Left forelimb (tissue), 1 donor: ENCODE results near the gene TSC22D2.

ENCODE experiments used
- DNase-seq: peaks from one replicate; pipeline ENCODE4 v3.0.0-alpha.2; 2018; ENCODE audit warnings: low spot score

The TSC22D2 gene

DNA sequence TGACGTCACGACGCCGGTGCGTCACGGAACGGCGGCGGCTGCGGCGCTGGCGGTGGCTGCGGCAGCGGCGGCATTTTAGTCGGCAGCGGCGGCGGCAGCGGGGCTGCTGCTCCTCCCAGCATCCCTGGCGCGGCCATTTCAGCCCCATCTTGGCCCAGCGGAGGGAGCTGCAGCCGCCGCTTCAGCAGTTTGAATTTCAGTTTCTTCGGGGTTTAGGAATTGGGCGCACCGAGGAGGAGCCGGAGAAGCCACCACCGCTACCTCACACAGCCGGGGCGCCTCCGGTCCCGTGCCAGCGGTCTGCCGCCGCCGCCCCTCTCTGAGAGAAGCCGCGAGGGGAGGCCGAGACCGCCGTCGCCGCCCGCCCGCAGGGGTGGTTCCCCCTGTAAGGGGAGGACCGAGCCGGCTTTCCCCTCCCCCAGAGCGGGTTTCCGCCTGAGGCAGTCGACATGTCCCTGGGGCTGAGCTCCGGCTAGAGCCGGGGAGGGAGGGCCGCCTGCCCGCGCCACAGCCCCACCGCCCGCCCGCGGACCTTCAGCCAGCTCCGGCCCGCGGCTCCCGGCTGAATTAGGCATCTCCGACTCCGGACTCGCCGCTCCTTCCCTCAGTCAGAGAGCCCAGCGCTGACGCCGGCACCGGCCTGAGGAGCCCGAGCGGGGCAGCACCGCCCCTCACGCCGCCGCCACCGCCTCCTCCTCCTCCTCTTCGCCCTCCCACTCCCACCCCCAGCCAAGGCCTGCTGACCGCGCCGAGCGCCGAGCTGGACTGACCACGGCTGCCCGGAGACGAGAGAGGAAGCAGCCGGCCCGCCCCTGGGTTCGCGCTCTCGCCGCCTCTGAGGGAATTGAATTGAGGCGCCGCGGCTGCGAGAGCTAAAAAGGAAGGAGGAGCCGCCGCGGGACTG lies at the start of gene TSC22D2:
Gene TSC22D2, plus strand, starts transcription at position 78 of the 904 bp plus-strand sequence. CDS start 1,053 bp downstream, outside the sequence.
- peak; percentile 99 for DNase-seq

DNA sequence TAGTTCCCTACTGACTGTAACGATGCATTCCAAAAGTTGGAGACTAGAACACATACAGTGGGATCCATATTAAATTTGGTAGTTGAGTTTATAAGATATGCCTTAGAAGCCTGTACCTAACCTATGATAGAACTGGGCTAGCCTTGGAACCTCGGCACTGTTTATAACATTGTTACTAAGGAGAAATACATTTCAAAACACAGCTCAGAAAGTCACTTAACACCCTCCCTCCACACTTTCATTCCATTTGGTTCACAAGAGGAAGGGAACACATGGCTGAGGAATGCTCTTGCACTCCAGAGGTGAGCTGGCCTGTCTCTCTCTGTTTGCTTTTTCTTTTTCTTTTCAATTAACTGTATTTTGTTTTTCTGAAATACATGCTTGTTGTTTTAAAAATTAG lies 48.7 kb upstream of the TSC22D2 start:
- DNase-seq: no peak

DNA sequence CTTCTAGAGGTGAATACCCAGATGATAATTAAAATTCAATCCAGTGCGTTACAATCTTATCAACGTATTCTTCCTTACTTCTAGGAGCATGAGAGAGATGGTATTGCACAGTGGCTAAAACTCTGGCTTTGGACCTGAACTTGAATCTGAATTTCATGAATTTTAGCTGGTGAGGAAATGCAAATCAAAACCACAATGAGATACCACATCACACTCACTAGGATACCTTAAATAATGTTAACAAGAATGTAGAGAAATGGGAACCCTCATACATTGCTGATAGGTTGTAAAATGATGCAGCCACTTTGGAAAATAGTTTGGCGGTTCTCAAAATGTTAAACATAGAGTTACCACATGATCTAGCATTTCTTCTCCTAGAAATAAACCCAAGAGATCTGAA lies 47.1 kb upstream of the TSC22D2 start:
- no peak for DNase-seq

DNA sequence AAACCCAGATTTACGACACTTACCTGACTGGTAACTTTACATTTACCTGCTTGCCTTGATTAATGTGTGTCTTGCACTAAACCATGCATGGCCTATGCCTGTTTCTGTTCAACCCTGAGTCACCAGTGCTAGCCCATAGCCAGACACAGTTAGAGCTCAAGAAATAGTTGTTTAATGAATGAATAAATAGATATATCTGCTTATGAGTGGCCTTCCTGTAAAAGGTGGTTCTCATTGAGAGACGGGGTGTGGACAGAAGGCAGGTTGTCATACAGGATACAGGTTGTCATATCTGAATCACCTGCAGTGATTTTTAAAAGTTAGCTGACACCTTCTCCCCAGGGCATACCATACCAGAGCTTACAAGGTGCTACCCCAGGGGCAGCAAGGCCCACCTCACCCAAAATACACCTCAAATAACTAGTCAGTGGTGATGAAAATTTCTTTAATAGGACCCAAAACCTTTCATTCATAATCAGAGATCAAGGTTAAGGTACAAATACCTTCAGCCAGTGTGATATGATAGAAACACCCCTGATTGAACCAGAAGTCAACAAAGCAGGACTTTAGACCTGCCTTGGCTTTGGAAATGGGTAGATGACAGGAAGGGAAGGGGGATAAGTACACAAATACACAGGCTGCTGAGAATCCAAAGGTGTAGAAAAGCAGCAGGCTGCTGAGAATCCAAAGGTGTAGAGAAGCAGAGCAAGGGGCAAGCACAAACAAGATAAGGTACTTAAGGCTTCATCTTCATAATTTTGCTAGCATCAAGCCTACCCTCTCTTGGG lies 45.4 kb upstream of the TSC22D2 start:
- no peak for DNase-seq

DNA sequence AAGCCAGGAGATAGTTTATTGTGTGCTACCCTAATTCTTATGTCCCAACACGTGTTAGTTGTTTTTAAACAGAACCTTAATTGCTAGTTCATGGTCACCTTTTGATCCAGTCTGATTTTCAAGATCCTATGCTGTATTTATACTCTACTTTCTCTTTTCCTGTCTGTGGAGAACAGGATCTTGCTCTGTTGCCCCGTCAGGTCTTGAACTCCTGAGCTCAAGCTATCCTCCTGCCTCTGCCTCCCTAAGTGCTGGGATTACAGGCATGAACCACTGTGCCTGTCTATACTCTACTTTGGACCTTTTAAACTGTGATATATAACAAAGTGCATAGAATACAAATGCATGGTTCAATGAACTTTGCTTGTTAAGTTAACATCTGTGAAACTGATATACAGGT lies 44.7 kb upstream of the TSC22D2 start:
- DNase-seq: no peak

DNA sequence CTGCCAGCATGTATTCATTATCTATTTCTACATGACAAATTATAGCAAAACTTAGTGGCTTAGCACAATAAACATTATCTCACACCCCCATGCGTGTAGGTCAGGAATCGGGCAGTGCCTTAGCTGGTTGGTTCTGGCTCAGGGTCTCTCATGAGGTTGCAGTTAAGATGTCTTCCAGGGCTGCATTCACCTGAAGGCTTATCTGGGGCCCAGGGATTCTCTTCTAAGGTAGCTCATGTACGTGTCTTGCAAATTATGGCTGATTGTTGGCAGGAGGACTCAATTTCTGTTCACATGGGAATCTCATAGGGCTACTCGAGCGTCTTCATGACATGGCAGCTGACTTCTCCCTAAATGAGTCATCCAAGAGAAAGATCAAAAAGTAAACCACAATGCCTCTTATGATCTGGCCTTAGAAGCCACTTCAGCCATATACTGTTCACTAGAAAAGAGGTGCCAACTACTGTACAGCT lies 42.9 kb upstream of the TSC22D2 start:
- no peak for DNase-seq

DNA sequence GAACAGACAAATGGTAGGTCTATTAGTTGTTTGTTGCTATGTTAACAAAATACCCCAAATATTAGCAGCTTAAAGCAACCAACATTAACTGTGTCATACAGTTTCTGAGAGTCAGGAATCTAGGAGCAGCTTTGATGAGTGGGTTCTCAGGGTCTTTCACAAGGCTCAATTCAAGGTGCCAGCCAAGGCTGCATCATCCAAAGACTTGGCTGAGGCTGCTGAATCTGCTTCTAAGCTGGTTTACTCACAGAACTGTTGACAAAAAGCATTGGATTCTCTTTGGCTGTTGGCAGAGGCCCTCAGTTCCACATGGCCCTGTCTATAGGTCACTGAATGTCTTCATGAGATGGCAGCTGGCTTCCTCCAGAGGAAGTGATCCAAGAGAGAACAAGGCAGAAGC lies 40.3 kb upstream of the TSC22D2 start:
- DNase-seq: no peak

DNA sequence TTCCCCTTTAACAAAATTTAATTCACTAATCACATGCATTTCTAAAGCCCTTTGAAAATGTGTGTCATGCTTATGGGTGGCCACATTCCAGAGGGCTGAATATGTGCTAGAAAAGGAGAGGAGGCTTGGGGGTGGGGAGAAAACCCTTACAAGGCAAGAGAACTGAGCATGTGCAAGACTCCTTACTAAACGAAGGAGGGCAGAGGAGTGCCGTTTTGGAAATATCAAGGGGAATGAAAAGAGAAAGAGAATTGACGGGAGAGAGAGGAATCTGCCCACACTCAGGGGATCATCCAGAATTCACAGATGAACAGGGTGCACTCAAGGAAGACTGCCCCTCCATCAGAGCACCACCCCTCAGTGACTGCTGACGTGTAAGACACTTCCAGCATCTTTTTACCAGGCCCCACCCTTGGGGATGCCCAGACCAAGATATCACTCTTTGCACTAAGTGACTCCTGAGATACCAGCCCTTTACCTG lies 37.9 kb upstream of the TSC22D2 start:
- no peak for DNase-seq

DNA sequence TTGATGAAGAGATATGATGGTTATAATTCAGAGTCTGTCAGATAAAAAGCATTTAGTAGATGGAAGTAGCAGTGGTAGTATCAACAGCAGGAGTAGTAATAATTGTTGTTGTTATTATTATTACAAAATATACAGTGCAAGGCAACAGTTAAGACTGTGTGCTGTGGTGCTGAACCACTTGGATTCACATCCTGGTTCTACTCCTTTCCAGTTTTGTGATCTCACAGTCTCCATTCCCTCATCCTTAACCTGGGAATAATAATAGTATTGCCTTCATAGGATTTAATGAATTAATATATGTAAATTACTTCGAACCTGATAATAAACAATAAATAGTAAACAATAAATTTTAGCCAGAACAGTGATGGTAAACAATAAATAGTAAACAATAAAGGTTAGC lies 37.1 kb upstream of the TSC22D2 start:
- DNase-seq: no peak

DNA sequence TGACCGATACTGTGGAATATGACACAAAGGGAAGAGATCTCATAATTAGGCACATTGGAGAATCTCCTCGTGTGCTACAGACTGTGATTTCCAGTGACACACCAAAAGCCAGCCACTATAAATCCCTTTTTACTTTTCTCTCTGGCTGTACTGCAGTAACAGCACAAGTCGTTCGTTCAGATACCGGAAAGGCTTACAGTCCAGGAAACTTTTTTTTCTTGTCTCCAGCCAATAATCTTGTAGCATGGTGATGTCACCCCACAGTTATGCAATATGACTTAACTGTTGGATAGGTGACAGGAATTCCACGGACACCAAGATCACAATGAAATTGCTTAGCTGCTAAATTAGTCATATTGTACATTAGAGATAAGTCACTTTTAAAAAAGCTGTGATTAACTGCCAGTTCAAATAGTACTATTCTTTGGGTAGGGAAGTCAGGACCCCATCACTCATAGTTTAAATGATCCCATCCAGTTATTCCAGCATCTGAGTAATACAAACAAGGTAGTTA lies 36.3 kb upstream of the TSC22D2 start:
- no peak for DNase-seq

DNA sequence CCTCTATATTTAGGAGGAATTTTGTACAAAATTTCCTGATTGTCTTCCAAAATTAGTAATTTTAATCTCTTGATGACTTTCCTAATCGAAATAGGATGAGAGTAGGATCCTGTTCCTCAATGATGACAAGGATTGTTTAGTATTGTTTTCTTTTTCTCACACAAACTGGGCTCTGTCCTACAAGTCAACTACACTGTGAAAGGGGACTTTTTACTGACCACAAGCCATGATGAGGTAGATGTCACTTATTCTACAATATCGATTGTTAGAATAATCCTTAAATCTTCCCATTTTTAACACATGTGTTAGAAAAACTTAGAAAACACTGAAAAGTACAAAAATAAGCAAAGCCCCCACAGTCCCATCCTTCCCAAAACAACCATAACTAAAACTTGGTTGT lies 35.8 kb upstream of the TSC22D2 start:
- DNase-seq: no peak

DNA sequence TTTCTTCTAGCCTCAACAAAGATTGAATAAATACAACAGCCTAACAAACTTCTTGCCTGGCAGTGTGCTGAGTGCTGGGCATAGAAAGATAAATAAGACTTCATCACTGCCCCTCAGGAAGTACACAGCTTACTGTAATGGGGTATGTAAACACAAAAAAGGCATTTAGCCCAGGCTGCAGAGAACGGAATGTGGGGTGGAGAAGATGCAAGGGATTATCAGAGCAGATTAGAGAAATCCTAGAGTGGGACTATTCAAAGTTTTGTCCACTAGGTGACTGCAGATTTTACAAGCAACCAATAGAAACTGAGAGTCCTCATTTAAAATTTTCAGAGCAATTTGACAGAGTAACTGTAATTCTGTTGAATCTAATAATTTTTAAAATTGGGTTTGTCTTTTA lies 35.4 kb upstream of the TSC22D2 start:
- DNase-seq: no peak

DNA sequence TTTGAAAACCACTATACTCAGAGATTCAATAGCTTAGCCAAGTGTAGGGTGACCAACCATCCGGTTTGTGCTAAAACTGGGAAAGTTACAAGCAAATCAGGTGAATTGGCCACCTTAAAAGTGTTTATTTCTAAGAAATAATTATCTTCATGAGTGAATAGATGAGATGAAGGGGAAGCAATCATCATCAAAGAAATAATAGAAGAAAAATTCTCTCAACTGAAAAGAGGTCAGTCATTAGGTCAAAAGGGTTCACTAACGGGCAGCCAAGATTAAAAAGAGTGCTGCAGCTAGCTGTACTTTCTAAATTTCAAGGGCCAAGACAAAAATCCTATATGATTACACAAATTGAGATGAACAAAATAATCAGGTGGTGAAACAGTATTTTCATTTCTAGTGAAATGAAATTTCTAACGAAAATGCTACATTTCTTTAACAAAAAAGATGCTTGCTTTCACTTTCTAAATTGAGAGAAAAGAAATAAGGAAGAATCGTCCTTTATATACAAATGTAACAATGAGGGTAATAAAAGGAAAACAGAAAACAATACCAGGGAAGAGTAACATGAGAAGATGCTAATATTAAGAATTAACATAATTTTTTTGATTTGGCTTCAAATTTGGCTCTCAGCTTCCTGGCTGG lies 34.7 kb upstream of the TSC22D2 start:
- no peak for DNase-seq

DNA sequence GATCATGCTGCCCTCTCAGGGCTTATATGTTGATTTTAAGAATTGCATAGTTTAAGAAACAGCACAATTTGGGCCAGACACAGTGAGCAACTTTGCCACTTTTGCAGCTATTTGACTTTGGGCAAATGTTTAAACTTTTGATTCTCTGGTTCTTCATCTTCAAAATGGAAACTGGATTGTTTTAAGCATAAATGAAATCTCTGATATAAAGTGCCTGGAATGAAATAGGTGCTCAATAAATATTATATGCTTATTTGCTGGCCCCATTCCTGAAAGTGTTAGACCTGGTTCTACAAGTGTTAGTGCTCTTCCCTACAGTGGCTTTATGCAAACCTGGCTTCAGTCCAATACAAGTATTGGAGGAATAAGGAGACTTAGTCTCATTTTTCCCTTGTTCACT lies 33.1 kb upstream of the TSC22D2 start:
- DNase-seq: no peak

DNA sequence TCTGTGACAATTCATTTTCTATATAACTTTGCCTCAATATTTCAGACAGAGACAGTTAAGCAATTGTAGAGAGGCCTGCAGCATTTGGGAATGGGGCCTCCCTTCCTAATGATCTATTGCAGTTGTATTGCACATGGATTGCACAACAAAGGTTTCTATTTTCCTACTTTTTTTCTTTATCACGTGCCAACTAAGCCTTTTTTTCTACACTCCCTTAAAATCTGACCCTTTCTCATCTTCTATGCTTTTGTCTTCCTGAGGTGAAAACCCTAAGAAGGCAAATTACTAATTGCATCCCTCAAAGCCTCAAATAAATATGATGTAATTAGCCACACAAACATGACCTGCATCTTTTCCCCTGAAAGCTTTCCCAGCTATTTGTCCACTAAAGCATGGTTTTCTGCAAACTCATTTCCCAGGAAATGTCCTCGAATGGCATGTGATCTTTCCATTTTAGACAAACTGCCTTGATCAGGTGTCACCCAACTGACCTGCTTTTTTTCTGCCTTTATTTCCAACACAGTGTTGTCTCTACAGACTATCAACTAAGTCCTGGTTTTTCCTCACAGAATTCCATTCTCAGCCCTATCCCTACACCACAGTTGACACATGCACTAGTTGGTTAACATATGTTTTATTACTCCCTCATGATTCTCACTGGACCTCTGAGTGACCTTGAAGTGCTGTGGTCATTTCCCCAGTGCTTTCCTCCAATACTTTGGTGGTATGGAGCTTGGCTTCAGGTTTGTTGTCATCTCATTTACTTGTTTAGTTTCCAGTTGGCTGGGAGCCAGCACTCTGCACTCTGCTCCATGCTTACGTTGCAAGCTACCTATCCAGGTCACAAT lies 31.9 kb upstream of the TSC22D2 start:
- no peak for DNase-seq

DNA sequence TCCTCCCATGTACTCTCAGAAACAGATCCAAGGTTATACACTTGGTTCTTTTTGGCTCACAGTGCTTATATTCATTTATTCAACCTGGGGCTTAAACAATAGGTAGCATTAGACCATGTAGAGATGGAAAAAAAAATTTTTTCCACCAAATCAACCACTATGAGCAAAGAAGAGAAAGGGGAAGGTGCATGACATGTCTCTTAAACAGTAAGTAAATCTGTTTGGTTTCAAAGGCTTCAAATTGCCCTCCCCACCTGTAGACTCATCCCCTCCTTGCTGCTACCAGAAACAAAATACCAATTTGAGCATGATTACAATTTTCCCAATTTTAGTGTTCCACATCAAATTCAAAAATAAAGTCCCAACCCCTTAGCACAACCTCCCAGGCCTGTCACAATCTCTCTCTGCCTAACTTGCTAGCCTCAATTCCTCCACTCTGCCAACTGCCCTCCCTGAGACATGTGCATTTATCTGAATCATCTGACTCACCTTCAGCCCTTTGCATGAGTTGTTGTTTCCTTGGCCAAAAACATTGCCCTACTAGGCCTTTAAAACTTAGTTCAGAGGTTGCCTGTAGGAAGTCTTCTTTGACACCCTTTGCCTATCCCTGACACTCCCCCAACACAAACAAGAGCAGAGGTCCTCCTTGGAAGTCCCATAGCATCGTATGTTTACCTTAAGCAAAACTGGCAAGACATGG lies 30.3 kb upstream of the TSC22D2 start:
- DNase-seq: no peak

DNA sequence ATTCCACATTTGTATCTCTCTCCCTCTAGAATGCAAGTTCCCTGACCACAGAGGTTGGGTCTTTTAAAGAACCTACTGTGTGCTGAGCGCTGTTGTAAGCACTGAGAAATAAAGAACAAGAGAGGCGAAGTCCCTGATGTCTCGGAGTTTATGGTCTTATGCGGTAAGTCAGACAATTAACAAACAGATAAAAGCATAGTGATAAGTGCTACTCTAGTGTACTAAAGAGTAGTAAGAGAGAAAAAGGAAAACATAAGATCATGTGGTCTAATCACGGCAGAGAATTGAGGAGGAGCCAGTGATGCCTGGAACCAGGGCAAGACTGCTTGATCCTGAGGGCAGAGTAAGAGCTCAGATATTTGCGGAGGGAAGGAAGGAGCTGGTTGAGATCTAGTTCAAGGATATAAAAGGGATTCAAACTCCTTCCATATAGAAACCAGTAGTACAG lies 29.8 kb upstream of the TSC22D2 start:
- no peak for DNase-seq

DNA sequence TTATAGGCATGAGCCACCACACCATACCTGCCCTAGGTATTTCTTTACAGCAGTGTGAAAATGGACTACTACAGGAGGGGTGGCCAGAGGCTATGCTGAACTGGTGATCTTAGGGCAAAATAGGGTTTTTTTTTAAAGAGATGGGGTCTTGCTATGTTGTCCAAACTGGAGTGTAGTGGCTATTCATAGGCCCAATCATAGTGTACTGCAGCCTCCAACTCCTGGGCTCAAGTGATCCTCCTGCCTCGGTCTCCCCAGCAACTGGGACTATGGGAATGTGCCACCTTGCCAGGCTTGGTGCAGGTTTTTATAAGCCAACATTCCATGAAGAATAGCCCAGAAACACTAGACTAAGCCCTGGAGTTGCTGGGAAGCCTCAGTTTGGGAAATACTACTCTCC lies 28.6 kb upstream of the TSC22D2 start:
- no peak for DNase-seq

DNA sequence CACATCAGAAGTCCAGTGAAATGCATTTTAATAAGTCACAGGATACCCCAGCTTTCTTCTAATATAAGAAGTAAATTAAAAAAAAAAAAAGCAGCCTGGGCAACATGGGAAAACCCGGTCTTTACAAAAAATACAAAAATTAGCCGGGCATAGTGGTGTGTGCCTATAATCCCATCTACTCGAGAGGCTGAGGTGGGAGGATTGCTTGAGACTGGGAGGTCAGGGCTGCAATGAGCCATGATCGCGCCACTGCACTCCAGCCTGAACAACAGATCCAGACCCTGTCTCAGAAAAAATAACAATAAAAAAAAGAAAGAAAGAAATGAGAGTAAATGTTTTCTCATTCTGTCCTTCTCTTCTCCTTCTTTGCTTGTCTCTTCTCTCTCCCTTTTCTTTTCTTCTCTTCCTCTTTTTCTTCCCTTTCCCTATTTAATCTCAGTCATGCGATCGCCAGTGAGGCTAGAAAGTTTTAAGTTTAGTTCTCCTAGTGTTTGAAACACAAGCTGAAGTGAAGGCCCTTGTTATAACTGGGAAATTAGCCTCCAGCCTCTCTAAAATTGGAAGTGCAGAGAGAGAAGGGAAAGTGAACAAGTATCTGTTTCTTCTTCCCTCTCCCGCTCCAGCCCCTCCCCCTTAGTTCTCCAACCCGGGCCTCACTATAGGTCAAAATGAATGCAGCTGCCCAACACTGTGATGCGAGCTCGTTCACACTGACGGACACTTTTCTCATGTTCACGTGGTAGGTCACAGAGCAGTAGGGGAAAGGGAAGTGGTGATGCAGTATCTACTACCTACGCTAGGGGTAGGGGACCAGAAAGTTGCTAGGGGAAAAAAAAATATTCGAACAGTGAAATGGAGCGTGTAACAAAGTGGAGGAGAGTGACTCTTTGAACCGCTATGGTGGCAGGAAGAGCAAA lies 23.5 kb upstream of the TSC22D2 start:
- DNase-seq: no peak
